Activated CD4-positive, alpha-beta memory T cell treated with anti-CD3 and anti-CD28 coated beads for 36 hours (primary cell): ENCODE measurements around the gene ALLC. TPM values are rescaled to one million over a fixed set of nuclear protein-coding genes. Genes with fewer than 3 reads are reported as not detected.

Experiments used
- CTCF ChIA-PET: fragments of 350-600 bp; sonication (Branson Sonifier 250); formaldehyde crosslinking; loops from one replicate; lab custom pipeline; 2021; ENCODE audit warnings: antibody characterized with exemption, inconsistent platforms; lab: Charles Lee
- POLR2A ChIA-PET: fragments of 350-600 bp; sonication (Branson Sonifier 250); formaldehyde crosslinking; loops from one replicate; lab custom pipeline; 2021; ENCODE audit warnings: antibody characterized with exemption; lab: Charles Lee
- DNase-seq: peaks from one replicate; pipeline ENCODE4 v3.0.0-alpha.2; 2020
- H3K27ac Mint-ChIP-seq: one replicate; pipeline ENCODE4 v1.8.0; 2021; ENCODE audit warnings: mixed read lengths
- H3K27me3 Mint-ChIP-seq: one replicate; pipeline ENCODE4 v1.8.0; 2021; ENCODE audit warnings: mixed read lengths
- H3K36me3 Mint-ChIP-seq: one replicate; pipeline ENCODE4 v1.8.0; 2021; ENCODE audit warnings: mixed read lengths
- H3K4me1 Mint-ChIP-seq: one replicate; pipeline ENCODE4 v1.8.0; 2021; ENCODE audit warnings: low read depth, mixed read lengths
- H3K4me3 Mint-ChIP-seq: one replicate; pipeline ENCODE4 v1.8.0; 2021; ENCODE audit warnings: mild to moderate bottlenecking, mixed read lengths
- H3K9me3 Mint-ChIP-seq: one replicate; pipeline ENCODE4 v1.8.0; 2021; ENCODE audit warnings: mixed read lengths
- intact Hi-C: fragments of 100-400 bp; cut with micrococcal nuclease; formaldehyde crosslinking; loops from one replicate; pipeline ENCODE4 v1.15.1; 2023
- total RNA-seq, 2 experiments: library from RNA; stranded (reverse); gene quantifications; one replicate each; pipeline ENCODE4 v1.2.3, GENCODE V29; 2021

The ALLC gene
- total RNA-seq, 2 experiments from 2014 or later, result not detected

- H3K27ac Mint-ChIP-seq, result no peak overlapping the region
- H3K9me3 Mint-ChIP-seq, result no peaks in the 10 kb centered on the region
- H3K4me3 Mint-ChIP-seq, result no peak overlapping the region
- H3K4me1 Mint-ChIP-seq, result peaks cover 4% of the 10 kb centered on the region
- DNase-seq, result no peak
- peaks cover 7% of the 10 kb centered on the region for H3K27me3 Mint-ChIP-seq
- ChIA-PET POLR2A (no interaction called here), CTCF (no interaction called here)
- H3K36me3 Mint-ChIP-seq, result no peaks in the 10 kb centered on the region
- intact Hi-C loops, result no loop called here
Measured at GRCh38 chr2:3665886-3666612, 8.0 kb downstream of the ALLC start.

DNA sequence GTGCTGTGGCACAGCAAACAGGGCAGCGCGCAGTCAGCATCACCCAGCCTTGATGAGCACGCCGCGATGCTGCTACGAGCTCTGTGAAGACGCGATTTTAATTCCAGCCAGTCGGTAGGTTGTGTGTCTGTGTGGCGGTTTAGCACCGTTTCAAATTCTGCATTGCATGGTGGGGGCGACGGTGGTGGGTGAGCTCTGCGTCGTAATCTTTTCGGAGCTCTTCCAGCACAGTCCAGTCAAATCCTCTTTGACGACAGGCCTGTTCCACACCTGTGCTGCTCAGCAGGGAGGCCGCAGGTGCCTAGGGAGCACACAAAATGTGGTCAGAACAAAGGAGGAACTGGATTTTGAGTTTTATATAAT, 8.6 kb downstream of the ALLC start:
- H3K36me3 Mint-ChIP-seq, result no peaks in the 10 kb centered on the region
- CTCF ChIA-PET, result no interaction called here
- no peak overlapping the region for H3K27ac Mint-ChIP-seq
- POLR2A ChIA-PET, result no interaction called here
- intact Hi-C loops, result no loop called here
- peaks cover 7% of the 10 kb centered on the region for H3K27me3 Mint-ChIP-seq
- no peak overlapping the region for H3K4me3 Mint-ChIP-seq
- no peak for DNase-seq
- H3K9me3 Mint-ChIP-seq, result no peaks in the 10 kb centered on the region
- H3K4me1 Mint-ChIP-seq, result no peaks in the 10 kb centered on the region

DNA sequence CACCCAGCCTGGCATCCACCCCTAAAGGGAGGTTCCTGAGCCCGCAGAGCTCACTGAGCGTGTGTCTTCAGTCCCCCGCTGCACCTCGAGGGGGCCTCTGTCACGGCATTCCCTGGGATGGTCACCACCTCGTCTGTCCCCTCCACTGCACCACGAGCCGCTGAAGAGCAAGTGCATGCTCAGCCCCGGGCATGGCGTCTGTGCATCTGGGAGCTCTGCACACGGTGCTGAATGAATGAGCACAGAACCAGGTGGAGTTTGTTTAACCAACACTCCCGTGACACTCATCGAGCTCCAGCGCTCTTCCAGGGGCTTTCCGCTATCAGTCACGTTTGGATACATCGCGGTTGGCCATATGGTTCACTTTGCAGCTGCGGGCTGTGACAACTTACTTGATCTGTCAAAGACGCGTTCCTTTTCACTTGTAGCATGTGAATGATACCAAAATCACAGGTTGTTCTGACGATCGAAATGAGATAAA, 9.2 kb downstream of the ALLC start:
- intact Hi-C loops, result no loop called here
- Mint-ChIP-seq H3K27me3 (peaks cover 7% of the 10 kb centered on the region), H3K4me3 (no peak overlapping the region), H3K9me3 (no peaks in the 10 kb centered on the region), H3K36me3 (no peaks in the 10 kb centered on the region), H3K27ac (no peak overlapping the region), H3K4me1 (no peaks in the 10 kb centered on the region)
- ChIA-PET POLR2A (no interaction called here), CTCF (no interaction called here)
- no peak for DNase-seq

DNA sequence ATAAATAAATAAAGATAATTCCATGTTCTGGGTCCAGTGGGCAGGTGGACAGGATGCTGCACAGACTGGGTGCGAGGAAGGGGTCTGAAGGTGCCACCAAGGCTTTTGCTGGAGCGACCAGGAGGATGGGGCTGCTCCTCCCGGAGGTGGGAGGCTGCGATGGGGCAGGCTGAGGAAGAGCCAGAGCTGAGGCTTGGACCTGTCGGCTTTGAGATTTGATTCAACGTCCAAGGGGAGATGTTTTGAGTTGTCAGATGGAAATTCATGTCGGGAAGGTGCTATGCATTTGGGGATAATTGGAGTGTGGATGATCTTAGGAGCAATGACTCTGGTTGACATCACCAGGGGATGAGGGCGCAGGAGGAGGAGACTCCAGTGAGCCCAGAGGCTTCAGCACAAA, 11.7 kb downstream of the ALLC start:
- Mint-ChIP-seq H3K9me3 (no peaks in the 10 kb centered on the region), H3K4me1 (no peaks in the 10 kb centered on the region), H3K36me3 (no peaks in the 10 kb centered on the region), H3K27ac (no peak overlapping the region), H3K27me3 (peaks cover 7% of the 10 kb centered on the region), H3K4me3 (no peak overlapping the region)
- ChIA-PET CTCF (no interaction called here), POLR2A (no interaction called here)
- intact Hi-C loops, result no loop called here
- no peak for DNase-seq

DNA sequence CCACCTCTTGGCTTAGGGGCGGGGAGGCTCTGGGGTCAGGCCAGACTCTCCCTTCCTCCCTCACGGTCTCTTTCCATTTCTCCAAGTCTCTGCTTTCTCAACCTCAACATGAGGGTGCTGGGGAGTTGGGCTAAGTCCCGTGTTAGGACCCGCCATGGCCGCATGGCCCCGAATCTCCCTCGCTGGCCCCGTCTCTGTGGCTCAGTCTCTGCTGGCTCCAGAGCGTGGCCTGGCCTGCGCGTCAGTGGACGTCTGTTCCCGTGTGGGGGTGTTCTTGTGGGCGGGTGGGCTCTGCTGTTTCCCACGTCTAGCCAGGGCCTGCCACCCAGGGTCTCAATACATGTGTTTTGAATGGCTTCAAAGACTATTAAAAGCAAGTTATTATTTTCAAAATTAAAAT, 12.4 kb downstream of the ALLC start:
- H3K36me3 Mint-ChIP-seq, result no peaks in the 10 kb centered on the region
- H3K27me3 Mint-ChIP-seq, result peaks cover 7% of the 10 kb centered on the region
- no peaks in the 10 kb centered on the region for H3K9me3 Mint-ChIP-seq
- DNase-seq, result no peak
- H3K4me1 Mint-ChIP-seq, result no peaks in the 10 kb centered on the region
- no peak overlapping the region for H3K27ac Mint-ChIP-seq
- no peak overlapping the region for H3K4me3 Mint-ChIP-seq
- ChIA-PET CTCF (no interaction called here), POLR2A (no interaction called here)
- intact Hi-C loops, result no loop called here

DNA sequence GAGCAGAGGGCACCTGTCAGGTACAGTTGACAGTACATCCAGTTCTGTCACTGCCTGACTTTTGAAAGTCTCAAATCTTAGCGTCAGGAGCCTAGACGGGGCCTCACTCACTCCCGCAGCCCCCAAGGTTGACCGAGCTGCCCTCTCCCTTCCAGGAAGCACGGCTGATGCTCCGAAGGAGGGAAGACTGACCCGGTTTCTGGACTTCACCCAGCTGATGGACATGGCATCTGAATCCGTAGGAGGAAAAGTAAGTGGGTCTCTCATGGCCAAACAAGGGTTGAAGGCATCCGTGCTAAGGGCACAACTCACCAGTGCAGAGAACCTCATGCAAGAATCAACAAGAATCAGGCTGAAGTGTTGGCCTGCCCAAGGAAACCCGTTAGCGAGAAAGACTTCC, 12.9 kb downstream of the ALLC start:
- no peaks in the 10 kb centered on the region for H3K9me3 Mint-ChIP-seq
- intact Hi-C loops, result no loop called here
- no peak for DNase-seq
- peaks cover 7% of the 10 kb centered on the region for H3K27me3 Mint-ChIP-seq
- ChIA-PET POLR2A (no interaction called here), CTCF (no interaction called here)
- no peaks in the 10 kb centered on the region for H3K4me1 Mint-ChIP-seq
- H3K36me3 Mint-ChIP-seq, result no peaks in the 10 kb centered on the region
- no peak overlapping the region for H3K27ac Mint-ChIP-seq
- H3K4me3 Mint-ChIP-seq, result no peak overlapping the region

- peaks cover 5% of the 10 kb centered on the region for H3K27me3 Mint-ChIP-seq
- no peaks in the 10 kb centered on the region for H3K9me3 Mint-ChIP-seq
- H3K4me3 Mint-ChIP-seq, result no peak overlapping the region
- CTCF ChIA-PET, result no interaction called here
- no peaks in the 10 kb centered on the region for H3K36me3 Mint-ChIP-seq
- DNase-seq, result no peak
- intact Hi-C loops, result no loop called here
- POLR2A ChIA-PET, result no interaction called here
- no peaks in the 10 kb centered on the region for H3K4me1 Mint-ChIP-seq
- H3K27ac Mint-ChIP-seq, result no peak overlapping the region
Measured at GRCh38 chr2:3672861-3673678, 15.1 kb downstream of the ALLC start.

DNA sequence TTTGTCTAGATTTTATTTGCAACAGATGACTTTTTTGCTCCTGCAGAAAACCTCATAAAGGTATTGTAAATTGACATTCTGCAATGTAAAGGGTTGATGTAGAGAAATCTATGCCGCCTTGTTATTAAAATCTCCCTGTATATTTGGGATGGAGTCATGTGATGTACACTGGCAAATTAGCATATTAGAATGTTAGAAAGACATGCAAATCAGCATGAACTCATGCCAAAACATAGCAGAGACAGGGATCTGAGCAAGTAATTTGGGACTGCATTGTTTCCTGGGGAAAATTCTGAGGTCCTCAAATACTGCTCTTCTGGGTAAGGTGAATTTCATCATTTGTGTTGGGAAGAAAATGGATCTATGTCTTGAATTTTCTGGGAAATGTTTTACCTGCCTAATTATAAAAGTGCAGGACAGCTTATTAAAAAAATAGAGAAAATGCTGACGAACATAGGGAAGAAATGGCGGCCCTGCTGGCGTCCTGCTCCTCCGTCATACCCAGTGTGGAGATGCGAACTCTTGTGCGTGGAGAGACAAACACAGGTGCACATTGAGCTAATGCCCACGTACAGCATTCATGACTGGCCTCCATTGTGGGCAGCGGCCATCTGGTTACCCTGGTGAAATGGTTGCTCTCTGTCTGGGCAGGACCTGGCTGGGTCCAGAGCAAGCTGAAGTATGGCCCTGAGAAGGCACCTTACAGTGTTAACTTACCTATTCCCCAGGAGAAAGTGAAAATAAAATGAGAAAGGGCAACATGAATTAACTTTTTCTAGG, 16.3 kb downstream of the ALLC start:
- Mint-ChIP-seq H3K9me3 (no peaks in the 10 kb centered on the region), H3K27ac (no peak overlapping the region), H3K4me3 (no peak overlapping the region), H3K36me3 (no peaks in the 10 kb centered on the region), H3K27me3 (peaks cover 3% of the 10 kb centered on the region), H3K4me1 (no peaks in the 10 kb centered on the region)
- POLR2A ChIA-PET, result no interaction called here
- intact Hi-C loops, result no loop called here
- CTCF ChIA-PET, result no interaction called here
- DNase-seq, result no peak

DNA sequence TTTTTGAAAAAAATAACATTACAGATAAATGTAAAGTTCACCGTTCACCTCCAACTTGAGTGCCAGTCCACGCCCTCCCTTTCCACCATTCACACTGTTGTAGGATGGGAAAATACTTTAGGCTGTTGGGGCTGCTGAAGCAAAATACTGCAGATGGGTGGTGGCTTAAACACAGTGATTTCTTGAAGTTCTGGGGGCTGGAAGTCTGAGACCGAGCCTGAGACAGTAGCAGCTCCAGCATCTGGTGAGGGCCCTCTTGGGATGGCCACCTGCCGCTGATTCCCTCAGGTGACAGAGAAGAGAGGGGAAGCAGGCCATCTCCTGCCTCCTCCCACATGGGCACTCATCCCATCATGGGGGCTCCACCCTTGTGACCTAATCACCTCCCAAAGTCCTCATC, 17.7 kb downstream of the ALLC start:
- peaks cover 1% of the 10 kb centered on the region for H3K27me3 Mint-ChIP-seq
- no peaks in the 10 kb centered on the region for H3K4me1 Mint-ChIP-seq
- H3K36me3 Mint-ChIP-seq, result no peaks in the 10 kb centered on the region
- ChIA-PET POLR2A (no interaction called here), CTCF (no interaction called here)
- no peak overlapping the region for H3K4me3 Mint-ChIP-seq
- DNase-seq, result no peak
- no peaks in the 10 kb centered on the region for H3K9me3 Mint-ChIP-seq
- H3K27ac Mint-ChIP-seq, result no peak overlapping the region
- intact Hi-C loops, result no loop called here

DNA sequence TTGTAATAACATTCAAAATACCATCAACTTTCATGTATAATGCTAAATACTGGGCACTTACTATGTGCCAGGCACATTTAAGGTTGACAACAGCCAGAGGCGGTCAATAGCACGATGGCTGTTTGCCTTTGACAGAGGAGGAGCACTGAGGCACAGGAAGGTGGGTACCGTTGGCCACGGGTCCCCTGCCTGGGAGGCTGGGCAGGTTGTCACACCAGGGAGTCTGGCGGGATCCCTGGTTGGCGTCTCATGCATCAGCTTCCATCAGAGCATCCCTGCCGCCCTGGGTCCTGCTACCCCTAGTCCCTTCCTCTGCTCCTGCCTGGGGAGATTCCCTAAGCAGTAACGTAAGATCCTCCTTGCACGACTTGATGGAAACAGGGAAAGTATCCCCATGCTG, 19.4 kb downstream of the ALLC start:
- Mint-ChIP-seq H3K27me3 (peaks cover 1% of the 10 kb centered on the region), H3K4me3 (no peak overlapping the region), H3K27ac (no peak overlapping the region), H3K4me1 (no peaks in the 10 kb centered on the region), H3K36me3 (no peaks in the 10 kb centered on the region), H3K9me3 (no peaks in the 10 kb centered on the region)
- intact Hi-C loops, result no loop called here
- DNase-seq, result no peak
- POLR2A ChIA-PET, result no interaction called here
- CTCF ChIA-PET, result no interaction called here

- H3K36me3 Mint-ChIP-seq, result no peaks in the 10 kb centered on the region
- no peaks in the 10 kb centered on the region for H3K4me1 Mint-ChIP-seq
- POLR2A ChIA-PET, result no interaction called here
- no peak overlapping the region for H3K27ac Mint-ChIP-seq
- H3K27me3 Mint-ChIP-seq, result peaks cover 1% of the 10 kb centered on the region
- H3K4me3 Mint-ChIP-seq, result no peak overlapping the region
- intact Hi-C loops, result no loop called here
- CTCF ChIA-PET, result no interaction called here
- no peak for DNase-seq
- no peaks in the 10 kb centered on the region for H3K9me3 Mint-ChIP-seq
Measured at GRCh38 chr2:3678212-3678611, 20.2 kb downstream of the ALLC start.

DNA sequence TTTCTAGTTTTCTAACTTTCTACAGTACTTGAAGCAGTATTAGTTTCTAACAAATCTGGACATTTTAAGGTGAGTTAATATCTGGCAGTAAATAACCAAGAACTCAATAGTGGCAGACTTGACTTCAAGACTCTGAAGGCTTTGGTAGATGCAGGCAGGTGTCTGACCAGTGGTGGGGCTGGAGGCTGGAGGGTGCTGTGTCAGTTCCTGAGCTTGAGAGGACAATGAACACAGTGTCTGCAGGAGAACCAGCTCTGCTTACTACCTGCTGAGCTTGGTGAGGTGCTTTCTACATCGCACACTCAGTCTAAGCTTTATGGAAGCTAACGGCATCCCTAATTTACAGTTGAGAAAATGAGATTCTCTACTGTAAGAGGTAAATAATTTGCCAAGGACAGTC, 21.2 kb downstream of the ALLC start:
- Mint-ChIP-seq H3K4me3 (no peak overlapping the region), H3K27ac (no peak overlapping the region), H3K36me3 (no peaks in the 10 kb centered on the region), H3K27me3 (peaks cover 1% of the 10 kb centered on the region), H3K4me1 (no peaks in the 10 kb centered on the region), H3K9me3 (no peaks in the 10 kb centered on the region)
- DNase-seq, result no peak
- POLR2A ChIA-PET, result no interaction called here
- CTCF ChIA-PET, result no interaction called here
- intact Hi-C loops, result no loop called here
